H9 (cell line): ENCODE data around the gene VASH2. TPM values are rescaled to one million over a fixed set of nuclear protein-coding genes. Genes with fewer than 3 reads are reported as not detected.
"Not testable (repeated sequence)": the region's sequence is repeated elsewhere in the genome, so short reads cannot be mapped to it uniquely, and the experiment has no call there.

Experiments
- DNase-seq: peaks from one replicate; pipeline ENCODE4 v3.0.0-alpha.2; 2017
- H2AFZ ChIP-seq: one replicate; pipeline ENCODE4 v1.6.1; 2013; ENCODE audit warnings: mild to moderate bottlenecking, low read length, control low read depth, moderate library complexity
- H2AK5ac ChIP-seq: 2 replicates; pipeline ENCODE4 v1.6.1; 2013; ENCODE audit warnings: low read length, control low read depth, mixed read lengths; ENCODE audit not compliant: insufficient read length
- H2BK120ac ChIP-seq: one replicate; pipeline ENCODE4 v1.6.1; 2013; ENCODE audit warnings: low read depth, mild to moderate bottlenecking, low read length, control low read depth, inconsistent platforms; ENCODE audit not compliant: poor library complexity, severe bottlenecking
- H2BK12ac ChIP-seq: 2 replicates; pipeline ENCODE4 v1.6.1; 2013; ENCODE audit warnings: low read length, control low read depth, mixed read lengths, low read depth; ENCODE audit not compliant: insufficient read length
- H2BK15ac ChIP-seq: 2 replicates; pipeline ENCODE4 v1.6.1; 2013; ENCODE audit warnings: low read depth, low read length, control low read depth
- H2BK20ac ChIP-seq: one replicate; pipeline ENCODE4 v1.6.1; 2013; ENCODE audit warnings: low read depth, mild to moderate bottlenecking, low read length, control low read depth, inconsistent platforms; ENCODE audit not compliant: poor library complexity, severe bottlenecking
- H2BK5ac ChIP-seq: 2 replicates; pipeline ENCODE4 v1.6.1; 2013; ENCODE audit warnings: low read length, control low read depth, mixed read lengths; ENCODE audit not compliant: insufficient read length
- H3K14ac ChIP-seq: 2 replicates; pipeline ENCODE4 v1.6.1; 2013; ENCODE audit warnings: low read length, control low read depth; ENCODE audit not compliant: insufficient read depth
- H3K18ac ChIP-seq: 2 replicates; pipeline ENCODE4 v1.6.1; 2013; ENCODE audit warnings: low read depth, mild to moderate bottlenecking, mixed read lengths, low read length, control low read depth; ENCODE audit not compliant: insufficient read length
- H3K23ac ChIP-seq: 2 replicates; pipeline ENCODE4 v1.6.1; 2013; ENCODE audit warnings: low read length, control low read depth, mixed read lengths, low read depth; ENCODE audit not compliant: insufficient read length
- H3K23me2 ChIP-seq: 2 replicates; pipeline ENCODE4 v1.6.1; 2013; ENCODE audit warnings: low read depth, mild to moderate bottlenecking, mixed read lengths, low read length, control low read depth; ENCODE audit not compliant: insufficient read length, poor library complexity, severe bottlenecking
- H3K27ac ChIP-seq: 2 replicates; pipeline ENCODE4 v1.5.1; 2013; ENCODE audit warnings: low read length, control low read depth, mixed read lengths, low read depth; ENCODE audit not compliant: insufficient read length
- H3K27me3 ChIP-seq: 2 replicates; pipeline ENCODE4 v1.6.1; 2013; ENCODE audit warnings: low read length, control low read depth, inconsistent platforms; ENCODE audit not compliant: insufficient read depth
- H3K4ac ChIP-seq: 2 replicates; pipeline ENCODE4 v1.6.1; 2013; ENCODE audit warnings: low read depth, mild to moderate bottlenecking, control low read depth, inconsistent platforms, low read length, moderate library complexity
- H3K4me1 ChIP-seq: 2 replicates; pipeline ENCODE4 v1.6.1; 2013; ENCODE audit warnings: low read length, control low read depth, inconsistent platforms; ENCODE audit not compliant: insufficient read depth
- H3K4me2 ChIP-seq: 2 replicates; pipeline ENCODE4 v1.6.1; 2013; ENCODE audit warnings: low read length, control low read depth, mixed read lengths; ENCODE audit not compliant: insufficient read length, insufficient read depth
- H3K56ac ChIP-seq: 2 replicates; pipeline ENCODE4 v1.6.1; 2013; ENCODE audit warnings: low read depth, mild to moderate bottlenecking, mixed read lengths, low read length, control low read depth; ENCODE audit not compliant: insufficient read length
- H3K79me1 ChIP-seq: 2 replicates; pipeline ENCODE4 v1.6.1; 2013; ENCODE audit warnings: low read depth, mild to moderate bottlenecking, moderate library complexity, low read length, control low read depth, inconsistent platforms; ENCODE audit not compliant: insufficient read depth, poor library complexity, severe bottlenecking
- H3K79me2 ChIP-seq: 2 replicates; pipeline ENCODE4 v1.6.1; 2013; ENCODE audit warnings: low read length, control low read depth, inconsistent platforms; ENCODE audit not compliant: insufficient read depth
- H3K9ac ChIP-seq: 2 replicates; pipeline ENCODE4 v1.6.1; 2013; ENCODE audit warnings: low read length, control low read depth, mixed read lengths; ENCODE audit not compliant: insufficient read length; ENCODE audit errors: extremely low read depth
- H3K9me3 ChIP-seq: one replicate; pipeline ENCODE4 v1.6.1; 2013; ENCODE audit warnings: low read depth, low read length, inconsistent platforms; ENCODE audit not compliant: control insufficient read depth
- H3T11ph ChIP-seq: one replicate; pipeline ENCODE4 v1.6.1; 2013; ENCODE audit warnings: mild to moderate bottlenecking, low read length, control low read depth, inconsistent platforms
- H4K20me1 ChIP-seq: one replicate; pipeline ENCODE4 v1.6.1; 2013; ENCODE audit not compliant: control insufficient read depth, insufficient read length, insufficient read depth
- H4K5ac ChIP-seq: 2 replicates; pipeline ENCODE4 v1.6.1; 2013; ENCODE audit warnings: low read depth, mild to moderate bottlenecking, mixed read lengths, low read length, control low read depth; ENCODE audit not compliant: insufficient read length
- H4K8ac ChIP-seq: replicated peaks from 2 replicates; pipeline ENCODE4 v1.6.1; 2013; ENCODE audit warnings: low read length, control low read depth, mixed read lengths, low read depth; ENCODE audit not compliant: insufficient read length
- H4K91ac ChIP-seq: 2 replicates; pipeline ENCODE4 v1.6.1; 2013; ENCODE audit warnings: low read depth, mild to moderate bottlenecking, moderate library complexity, mixed read lengths, low read length, control low read depth; ENCODE audit not compliant: insufficient read length
- H3K27ac Mint-ChIP-seq, 3 experiments: 2 replicates in 2 of 3; 3 replicates in 1 of 3; pipeline ENCODE4 v1.8.0; 2020 to 2021; ENCODE audit warnings: mixed read lengths in 3 of 3, mild to moderate bottlenecking in 1 of 3, moderate library complexity in 1 of 3
- H3K27me3 Mint-ChIP-seq: 2 replicates; pipeline ENCODE4 v1.8.0; 2021; ENCODE audit warnings: low read depth, mild to moderate bottlenecking, moderate library complexity, mixed read lengths
- H3K36me3 Mint-ChIP-seq, 3 experiments: 2 replicates in 2 of 3; 3 replicates in 1 of 3; pipeline ENCODE4 v1.8.0; 2020 to 2021; ENCODE audit warnings: low read depth in 3 of 3, mixed read lengths in 3 of 3; ENCODE audit not compliant: insufficient read depth in 1 of 3
- H3K4me1 Mint-ChIP-seq, 2 experiments: 2 replicates each; pipeline ENCODE4 v1.8.0; 2020; ENCODE audit warnings: mixed read lengths in 2 of 2
- H3K4me3 Mint-ChIP-seq, 2 experiments: 2 replicates in 1 of 2; 3 replicates in 1 of 2; pipeline ENCODE4 v1.8.0; 2020 to 2021; ENCODE audit warnings: mild to moderate bottlenecking in 2 of 2, mixed read lengths in 2 of 2, moderate library complexity in 1 of 2
- H3K9me3 Mint-ChIP-seq, 2 experiments: 2 replicates in 1 of 2; 3 replicates in 1 of 2; pipeline ENCODE4 v1.8.0; 2020; ENCODE audit warnings: mild to moderate bottlenecking in 2 of 2, mixed read lengths in 2 of 2, moderate library complexity in 1 of 2
- WGBS: extraction: QIAGEN DNeasy Blood & Tissue Kit; methylation state at CpG from one replicate; pipeline ENCODE4 v1.1.7; 2013; ENCODE audit warnings: missing lambda C conversion rate, low lambda C conversion rate, mixed read lengths; ENCODE audit not compliant: insufficient read length; ENCODE audit errors: extremely low coverage; 5-methylcytosine and 5-hydroxymethylcytosine counted together
- total RNA-seq: library from RNA; stranded (reverse); gene quantifications from 2 replicates; pipeline ENCODE4 v1.2.1, GENCODE V29; 2021
- TF ChIP-seq, protein P1 (sequence below): fragments of 200-600 bp; sonication (generic); conservative IDR thresholded peaks from 3 replicates; pipeline ENCODE4 v1.8.0; 2021; ENCODE audit warnings: antibody characterized with exemption, mild to moderate bottlenecking

The VASH2 gene
- total RNA-seq, 1 experiment from 2014 or later = 76.1 TPM

DNA sequence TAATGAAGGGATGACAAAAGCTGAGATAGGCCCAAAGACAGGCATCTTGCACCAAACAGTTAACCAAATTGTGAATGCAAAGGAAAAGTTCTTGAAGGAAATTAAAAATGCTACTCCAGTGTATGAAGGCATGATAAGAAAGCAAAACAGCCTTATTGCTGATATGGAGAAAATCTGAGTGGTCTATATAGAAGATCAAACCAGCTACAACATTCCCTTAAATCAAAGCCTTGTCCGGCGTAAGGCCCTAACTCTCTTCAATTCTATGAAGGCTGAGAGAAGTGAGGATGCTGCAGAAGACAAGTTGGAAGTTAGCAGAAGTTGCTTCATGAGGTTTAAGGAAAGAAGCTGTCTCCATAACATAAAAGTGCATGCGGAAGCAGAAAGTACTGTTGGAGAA is 69.7 kb downstream of the VASH2 start:
- peaks cover 4 to 13% of the 10 kb centered on the region in 2 experiments for H3K9me3 Mint-ChIP-seq
- H3K27ac Mint-ChIP-seq = no peak overlapping the region
- H2AFZ ChIP-seq = no peak overlapping the region
- no peaks in the 10 kb centered on the region; the same call in none of the 2 replicates for H3K27me3 Mint-ChIP-seq
- no peaks in the 10 kb centered on the region for H3K79me2 ChIP-seq
- no peak overlapping the region for H4K5ac ChIP-seq
- H4K8ac ChIP-seq = no peak overlapping the region
- no peak overlapping the region for H3K27ac ChIP-seq
- no peak overlapping the region for H3K14ac ChIP-seq
- H3K23me2 ChIP-seq = no peaks in the 10 kb centered on the region
- no peak for DNase-seq
- TF ChIP-seq, protein P1, sequence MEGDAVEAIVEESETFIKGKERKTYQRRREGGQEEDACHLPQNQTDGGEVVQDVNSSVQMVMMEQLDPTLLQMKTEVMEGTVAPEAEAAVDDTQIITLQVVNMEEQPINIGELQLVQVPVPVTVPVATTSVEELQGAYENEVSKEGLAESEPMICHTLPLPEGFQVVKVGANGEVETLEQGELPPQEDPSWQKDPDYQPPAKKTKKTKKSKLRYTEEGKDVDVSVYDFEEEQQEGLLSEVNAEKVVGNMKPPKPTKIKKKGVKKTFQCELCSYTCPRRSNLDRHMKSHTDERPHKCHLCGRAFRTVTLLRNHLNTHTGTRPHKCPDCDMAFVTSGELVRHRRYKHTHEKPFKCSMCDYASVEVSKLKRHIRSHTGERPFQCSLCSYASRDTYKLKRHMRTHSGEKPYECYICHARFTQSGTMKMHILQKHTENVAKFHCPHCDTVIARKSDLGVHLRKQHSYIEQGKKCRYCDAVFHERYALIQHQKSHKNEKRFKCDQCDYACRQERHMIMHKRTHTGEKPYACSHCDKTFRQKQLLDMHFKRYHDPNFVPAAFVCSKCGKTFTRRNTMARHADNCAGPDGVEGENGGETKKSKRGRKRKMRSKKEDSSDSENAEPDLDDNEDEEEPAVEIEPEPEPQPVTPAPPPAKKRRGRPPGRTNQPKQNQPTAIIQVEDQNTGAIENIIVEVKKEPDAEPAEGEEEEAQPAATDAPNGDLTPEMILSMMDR = no peak
- no peak overlapping the region for H3K23ac ChIP-seq
- H3K18ac ChIP-seq = no peak overlapping the region
- no peaks in the 10 kb centered on the region for H3K9me3 ChIP-seq
- H2BK12ac ChIP-seq = no peak overlapping the region
- no peak overlapping the region for H2BK20ac ChIP-seq
- no peaks in the 10 kb centered on the region for H4K20me1 ChIP-seq
- no peak overlapping the region for H4K91ac ChIP-seq
- no peaks in the 10 kb centered on the region for H3K27me3 ChIP-seq
- peaks cover 3 to 4% (median 4%) of the 10 kb centered on the region in 3 experiments; a peak in 5 of 7 replicates for H3K36me3 Mint-ChIP-seq
- H2BK120ac ChIP-seq = no peak overlapping the region
- H3K4me2 ChIP-seq = no peak overlapping the region
- no peak overlapping the region for H3K4ac ChIP-seq
- no peak overlapping the region for H2AK5ac ChIP-seq
- no peak overlapping the region for H2BK15ac ChIP-seq
- WGBS = no CpG with 5 or more reads among the region's 3 CpGs
- H3K9ac ChIP-seq = no peak overlapping the region
- no peak overlapping the region for H3K56ac ChIP-seq
- no peak overlapping the region for H2BK5ac ChIP-seq
- no peak overlapping the region for H3T11ph ChIP-seq
- H3K79me1 ChIP-seq = no peaks in the 10 kb centered on the region
- H3K4me1 Mint-ChIP-seq = no peaks in the 10 kb centered on the region
- no peak overlapping the region for H3K4me3 Mint-ChIP-seq
- H3K4me1 ChIP-seq = no peaks in the 10 kb centered on the region

DNA sequence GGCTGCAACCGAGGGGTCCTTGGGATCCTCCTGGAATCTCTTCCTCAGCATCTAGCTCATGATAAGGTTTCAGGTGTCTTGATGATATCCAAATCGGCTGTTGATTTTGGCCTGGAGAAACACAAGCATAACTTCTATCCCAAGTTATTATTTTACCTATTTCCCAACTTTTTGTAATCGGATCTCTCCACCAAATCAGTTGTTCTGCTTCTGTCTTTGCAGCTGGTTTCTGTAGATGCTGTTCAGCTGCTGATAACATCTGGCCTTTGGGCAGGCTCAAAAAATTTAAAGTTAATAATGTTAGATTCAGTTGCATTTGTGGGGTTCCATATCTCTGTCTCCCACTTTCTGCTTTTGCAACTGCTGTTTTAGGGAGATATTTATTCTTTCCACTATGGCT is 76.7 kb downstream of the VASH2 start:
- WGBS = no CpG with 5 or more reads among the region's 3 CpGs
- H3K14ac ChIP-seq, H3T11ph ChIP-seq, H3K18ac ChIP-seq, H3K4me1 Mint-ChIP-seq, H4K91ac ChIP-seq, H3K4me3 Mint-ChIP-seq, H3K27ac ChIP-seq, H2BK20ac ChIP-seq, DNase-seq, H2BK15ac ChIP-seq, H4K5ac ChIP-seq, H2BK5ac ChIP-seq, H3K23me2 ChIP-seq, H3K27ac Mint-ChIP-seq, H4K20me1 ChIP-seq, H3K9me3 ChIP-seq, H3K9ac ChIP-seq, H3K56ac ChIP-seq, H2BK120ac ChIP-seq, H2BK12ac ChIP-seq, H3K23ac ChIP-seq, H3K4ac ChIP-seq, H3K79me1 ChIP-seq, H2AFZ ChIP-seq, H3K4me2 ChIP-seq, H3K4me1 ChIP-seq, H3K79me2 ChIP-seq, H3K27me3 ChIP-seq, H4K8ac ChIP-seq, H2AK5ac ChIP-seq: not testable (repeated sequence)
- peaks cover 24 to 34% of the 10 kb centered on the region in 2 experiments for H3K9me3 Mint-ChIP-seq
- H3K36me3 Mint-ChIP-seq = peaks cover 4 to 19% (median 8%) of the 10 kb centered on the region in 3 experiments; a peak in 6 of 7 replicates
- H3K27me3 Mint-ChIP-seq = peaks cover 11% of the 10 kb centered on the region
